HCT116 (cell line): Measurements from ENCODE around the gene DNAJC4. TPM values are rescaled to one million over a fixed set of nuclear protein-coding genes. Genes with fewer than 3 reads are reported as not detected.

Experiments
- CEBPB ChIP-seq: IDR thresholded peaks from 2 replicates; pipeline ENCODE4 v1.6.1; 2012; ENCODE audit warnings: low read depth
- EZH2 ChIP-seq: fragments of 200-600 bp; sonication (generic); IDR thresholded peaks from 2 replicates; pipeline ENCODE4 v1.6.1; 2017; ENCODE audit warnings: antibody characterized with exemption, mixed run types
- POLR2AphosphoS5 ChIP-seq: IDR thresholded peaks from 2 replicates; pipeline ENCODE4 v1.6.1; 2011; ENCODE audit warnings: mild to moderate bottlenecking, low read depth, low read length, moderate library complexity
- RAD21 ChIP-seq: IDR thresholded peaks from 2 replicates; pipeline ENCODE4 v1.6.1; 2012; ENCODE audit warnings: low read depth, mild to moderate bottlenecking
- REST ChIP-seq: IDR thresholded peaks from 2 replicates; pipeline ENCODE4 v1.6.1; 2012; ENCODE audit warnings: low read depth
- SP1 ChIP-seq: IDR thresholded peaks from 2 replicates; pipeline ENCODE4 v1.6.1; 2012; ENCODE audit warnings: low read depth
- TCF7L2 ChIP-seq: IDR thresholded peaks from 2 replicates; pipeline ENCODE4 v1.7.0; 2011; ENCODE audit warnings: borderline replicate concordance, inconsistent platforms; ENCODE audit not compliant: insufficient read depth, insufficient read length; ENCODE audit errors: extremely low read depth
- ZBTB33 ChIP-seq: IDR thresholded peaks from 2 replicates; pipeline ENCODE4 v1.6.1; 2011; ENCODE audit warnings: mild to moderate bottlenecking, low read length, moderate library complexity; ENCODE audit not compliant: insufficient replicate concordance; ENCODE audit errors: extremely low read depth
- ZFX ChIP-seq: fragments of 450-650 bp; IDR thresholded peaks from 2 replicates; pipeline ENCODE4 v1.6.1; 2017
- ZNF274 ChIP-seq: fragments of 200-500 bp; sonication (Bioruptor generic); IDR thresholded peaks from 2 replicates; pipeline ENCODE4 v1.6.1; 2014; ENCODE audit warnings: mild to moderate bottlenecking, low read depth, low read length, inconsistent platforms
- total RNA-seq: library from RNA; stranded (reverse); gene quantifications from one replicate; pipeline ENCODE4 v1.2.1, GENCODE V29; 2021; ENCODE audit not compliant: unreplicated experiment

The DNAJC4 gene
- total RNA-seq, 1 experiment from 2014 or later, result 25.8 TPM

GRCh38 chr11:64227405-64227956, 2.9 kb upstream of the DNAJC4 start (continued):
- TF ChIP-seq REST, result no peak
- no peak for TF ChIP-seq RAD21
- no peak for TF ChIP-seq ZNF274
- TF ChIP-seq CEBPB, result no peak
- no peak for TF ChIP-seq ZBTB33
- TF ChIP-seq TCF7L2, result no peak
- no peak for TF ChIP-seq POLR2AphosphoS5
- TF ChIP-seq ZFX, result no peak
- no peak for TF ChIP-seq SP1
- TF ChIP-seq EZH2, result no peak
